ENCODE measurements around the gene SH2D2A.

GRCh38 chr1:156860113-156860627 lies 43.5 kb upstream of the SH2D2A start:
- TF ChIP-seq CTCF (IDR thresholded peaks at IDR 0.05) (peak; percentile 73), EZH2 (IDR thresholded peaks at IDR 0.05; ENCODE audit: borderline replicate concordance, insufficient read depth, low read depth, low read length, poor library complexity, severe bottlenecking) (no peak)

All from B cell (primary cell).